Testis (tissue), 2 donors: ENCODE results near the gene ITPR2.

Experiments
- POLR2A ChIP-seq: fragments of 450-650 bp; IDR thresholded peaks from one replicate; pipeline ENCODE4 v1.6.1; 2017; ENCODE audit warnings: antibody characterized with exemption, mild to moderate bottlenecking, moderate library complexity
- TF ChIP-seq, protein P1 (sequence below), 3 experiments: fragments of 450-650 bp in 2 of 3; fragments of 200-600 bp in 1 of 3; sonication (generic) in 1 of 3; IDR thresholded peaks; one replicate each; pipeline ENCODE4 v1.5.1; 2016 to 2019; ENCODE audit warnings: antibody characterized with exemption in 3 of 3, mild to moderate bottlenecking in 2 of 3, moderate library complexity in 1 of 3

DNA sequence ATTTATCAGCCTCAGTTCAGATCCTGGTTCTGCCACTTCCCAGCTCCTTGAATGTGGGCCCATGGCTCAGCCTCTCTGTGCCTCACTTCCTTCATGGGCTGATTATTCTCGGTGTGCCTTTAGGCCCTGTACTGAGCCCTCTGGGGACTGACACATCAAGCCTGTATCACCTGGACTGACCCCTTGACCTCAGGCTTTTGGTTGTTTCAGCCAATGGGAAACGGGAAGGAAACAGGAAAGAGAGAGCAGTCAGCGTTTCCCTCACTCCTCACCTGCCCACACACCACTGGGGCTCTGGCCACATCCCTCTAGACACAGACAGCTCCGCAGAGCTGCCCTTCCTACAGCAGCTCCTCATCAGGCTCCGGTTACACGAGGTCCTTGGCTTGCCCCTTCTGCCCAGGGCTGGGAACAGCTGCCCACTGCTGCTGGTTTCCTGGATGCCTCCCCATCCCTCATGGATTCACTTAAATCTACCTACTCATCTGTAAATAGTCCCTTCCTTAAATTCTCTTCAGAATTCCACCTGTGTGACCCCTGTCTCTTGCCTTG is 37.0 kb upstream of the ITPR2 start:
- TF ChIP-seq, protein P1, sequence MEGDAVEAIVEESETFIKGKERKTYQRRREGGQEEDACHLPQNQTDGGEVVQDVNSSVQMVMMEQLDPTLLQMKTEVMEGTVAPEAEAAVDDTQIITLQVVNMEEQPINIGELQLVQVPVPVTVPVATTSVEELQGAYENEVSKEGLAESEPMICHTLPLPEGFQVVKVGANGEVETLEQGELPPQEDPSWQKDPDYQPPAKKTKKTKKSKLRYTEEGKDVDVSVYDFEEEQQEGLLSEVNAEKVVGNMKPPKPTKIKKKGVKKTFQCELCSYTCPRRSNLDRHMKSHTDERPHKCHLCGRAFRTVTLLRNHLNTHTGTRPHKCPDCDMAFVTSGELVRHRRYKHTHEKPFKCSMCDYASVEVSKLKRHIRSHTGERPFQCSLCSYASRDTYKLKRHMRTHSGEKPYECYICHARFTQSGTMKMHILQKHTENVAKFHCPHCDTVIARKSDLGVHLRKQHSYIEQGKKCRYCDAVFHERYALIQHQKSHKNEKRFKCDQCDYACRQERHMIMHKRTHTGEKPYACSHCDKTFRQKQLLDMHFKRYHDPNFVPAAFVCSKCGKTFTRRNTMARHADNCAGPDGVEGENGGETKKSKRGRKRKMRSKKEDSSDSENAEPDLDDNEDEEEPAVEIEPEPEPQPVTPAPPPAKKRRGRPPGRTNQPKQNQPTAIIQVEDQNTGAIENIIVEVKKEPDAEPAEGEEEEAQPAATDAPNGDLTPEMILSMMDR (IDR thresholded peaks at IDR 0.05), result no peak
- no peak for TF ChIP-seq POLR2A
